HG03135 (cell line): Measurements from ENCODE around the gene COMT.

Experiments used
- ATAC-seq: cut with Tn5 transposase; IDR thresholded peaks from one replicate; pipeline ENCODE4 v1.9.1; 2021; ENCODE audit warnings: mild to moderate bottlenecking, moderate library complexity; ENCODE audit not compliant: unreplicated experiment

COMT gene

DNA sequence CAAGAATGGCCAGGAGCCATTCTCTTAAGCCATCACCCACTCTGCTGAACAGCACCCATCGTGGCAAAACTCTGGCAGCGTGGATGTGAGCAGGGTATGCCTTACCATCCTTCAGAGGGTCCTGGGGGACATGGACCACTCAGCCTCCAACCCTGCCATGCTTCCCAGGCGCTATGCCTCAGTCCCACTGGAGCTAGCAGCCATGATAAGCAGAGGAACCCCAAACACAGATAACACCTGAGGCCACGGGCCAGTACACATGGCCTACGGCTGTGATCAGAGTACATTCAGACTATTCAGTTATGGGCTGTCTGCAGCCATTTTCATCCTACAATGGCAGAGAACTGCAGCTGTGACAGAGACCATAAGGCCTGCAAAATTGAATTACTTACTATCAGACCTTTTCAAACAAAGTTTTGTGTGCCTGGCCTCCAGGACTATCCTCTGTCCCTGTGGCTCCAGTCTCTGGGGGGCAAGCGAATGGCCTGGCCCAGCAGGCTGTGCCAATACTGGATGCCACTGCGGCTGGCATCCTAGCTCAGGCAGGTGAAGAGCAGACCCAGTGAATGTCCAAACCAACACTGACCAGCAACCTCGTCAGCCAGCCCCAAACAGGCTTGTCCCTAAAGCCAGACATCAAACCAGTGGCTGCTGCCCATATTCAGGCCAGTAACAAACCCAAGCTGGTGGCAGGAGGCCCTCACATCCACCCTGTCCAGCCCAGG is 68.2 kb downstream of the COMT start:
- ATAC-seq, result no peak

DNA sequence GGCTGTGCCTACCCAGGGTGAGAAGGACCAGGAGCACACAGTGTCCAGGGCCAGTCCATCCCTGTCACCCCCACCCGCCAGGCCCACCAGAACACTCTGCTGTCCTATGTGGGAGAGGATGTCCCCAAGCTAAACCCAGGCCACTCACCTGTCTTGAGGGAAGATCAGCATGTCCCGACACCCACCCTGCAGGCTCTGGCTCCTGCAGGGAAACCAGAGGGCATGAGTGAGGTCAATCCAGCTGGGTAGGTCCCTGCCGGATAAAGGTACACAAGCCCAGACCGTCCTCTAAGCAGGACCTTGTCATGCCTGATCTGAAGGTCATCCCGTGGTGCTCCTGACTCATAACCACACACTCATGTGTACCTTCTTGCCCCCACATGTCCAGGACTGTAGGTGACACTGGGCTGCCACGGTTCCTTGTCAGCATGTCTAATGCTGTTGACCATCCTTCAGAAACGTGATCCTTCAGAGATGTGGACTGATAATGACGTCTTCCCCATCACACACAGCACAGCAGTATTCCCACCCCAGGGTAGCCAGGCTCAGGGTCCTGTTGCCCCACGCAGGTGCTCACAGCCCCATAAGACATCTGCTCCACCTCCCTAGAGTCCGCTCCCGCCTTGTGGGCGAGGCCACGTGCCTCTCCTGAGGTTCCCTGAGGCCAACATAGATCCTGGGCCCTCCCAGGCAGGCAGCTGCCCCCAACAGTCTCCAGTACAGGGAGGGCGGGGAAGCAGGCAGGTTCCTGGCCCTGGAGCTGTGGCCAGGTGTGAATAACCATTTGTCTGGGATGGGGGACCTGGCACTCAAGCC is 68.9 kb downstream of the COMT start:
- no peak for ATAC-seq

DNA sequence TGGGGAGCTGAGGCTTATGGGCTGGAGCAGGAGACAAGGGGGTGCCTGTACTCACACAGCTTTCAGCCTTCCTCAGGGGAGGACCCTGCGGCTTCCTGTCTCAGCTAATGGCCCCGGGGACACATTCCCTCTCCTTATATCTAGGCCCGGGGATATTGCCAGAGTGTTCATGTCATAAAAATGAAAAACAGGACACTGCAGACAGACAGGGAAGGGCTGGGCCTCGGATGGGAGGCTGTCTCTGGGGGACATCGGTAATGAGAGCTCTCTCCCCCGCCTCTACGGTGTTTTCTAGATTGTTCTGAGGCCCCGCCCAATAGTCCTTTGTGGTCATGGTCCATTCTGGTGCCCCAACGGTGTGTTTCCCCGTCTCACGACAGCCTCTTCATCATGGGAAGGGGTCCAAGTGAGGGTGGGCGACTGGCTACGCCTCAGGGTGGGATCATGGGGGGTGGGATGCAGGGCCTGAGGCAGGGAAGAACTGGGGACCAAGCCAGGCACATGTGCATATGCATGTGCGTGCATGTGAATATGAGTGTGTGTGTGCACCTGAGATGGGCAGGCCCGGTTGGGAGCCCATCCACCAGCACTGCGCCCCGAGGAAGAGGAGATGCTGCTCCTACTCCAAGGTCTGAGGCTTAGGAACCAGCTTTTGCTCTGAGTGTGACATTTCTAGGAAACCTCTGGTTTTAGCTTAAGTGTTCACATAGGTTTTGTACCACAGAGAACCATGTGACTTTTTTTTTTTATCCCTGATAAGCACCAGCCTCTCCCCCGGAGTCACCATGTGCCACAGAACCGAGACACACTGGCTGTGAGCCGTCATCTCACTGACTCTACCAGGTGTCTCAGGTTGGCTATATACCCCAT is 69.8 kb downstream of the COMT start:
- ATAC-seq, result no peak

DNA sequence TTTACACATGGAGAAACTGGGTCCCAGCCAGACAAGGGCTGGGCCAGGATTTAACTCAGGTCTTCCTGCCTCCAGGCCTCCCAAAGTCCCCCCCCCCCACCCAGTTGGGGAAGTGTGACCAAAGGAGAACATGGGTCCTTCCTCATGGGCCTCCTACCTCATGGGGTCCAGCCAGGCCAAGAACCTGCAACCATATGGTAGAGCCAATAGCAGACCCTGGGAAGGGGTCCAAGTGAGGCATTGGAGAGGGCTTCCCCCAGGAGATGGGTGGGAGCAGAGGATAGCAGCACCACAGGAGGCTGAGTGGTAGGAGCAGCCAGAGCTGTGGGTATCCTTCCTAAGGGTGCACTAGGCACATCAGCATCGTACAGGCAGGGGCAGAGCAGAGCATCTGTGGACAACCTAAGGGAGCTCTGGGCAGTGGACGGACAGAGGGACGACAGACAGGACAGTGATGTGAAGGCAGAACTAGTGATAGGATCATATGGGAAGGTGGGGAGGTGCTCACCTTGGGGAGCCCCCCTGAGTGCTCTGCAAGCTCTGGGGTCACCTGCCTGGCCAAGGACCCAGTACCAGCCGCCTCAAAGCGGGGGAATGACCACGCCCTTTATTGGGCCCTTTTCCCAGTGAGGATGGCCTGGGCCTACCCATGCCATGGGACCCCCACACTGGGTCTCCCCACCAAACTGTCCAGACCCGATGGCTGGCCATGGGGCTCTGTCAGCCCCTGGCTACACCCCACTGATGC is 70.6 kb downstream of the COMT start:
- no peak for ATAC-seq

DNA sequence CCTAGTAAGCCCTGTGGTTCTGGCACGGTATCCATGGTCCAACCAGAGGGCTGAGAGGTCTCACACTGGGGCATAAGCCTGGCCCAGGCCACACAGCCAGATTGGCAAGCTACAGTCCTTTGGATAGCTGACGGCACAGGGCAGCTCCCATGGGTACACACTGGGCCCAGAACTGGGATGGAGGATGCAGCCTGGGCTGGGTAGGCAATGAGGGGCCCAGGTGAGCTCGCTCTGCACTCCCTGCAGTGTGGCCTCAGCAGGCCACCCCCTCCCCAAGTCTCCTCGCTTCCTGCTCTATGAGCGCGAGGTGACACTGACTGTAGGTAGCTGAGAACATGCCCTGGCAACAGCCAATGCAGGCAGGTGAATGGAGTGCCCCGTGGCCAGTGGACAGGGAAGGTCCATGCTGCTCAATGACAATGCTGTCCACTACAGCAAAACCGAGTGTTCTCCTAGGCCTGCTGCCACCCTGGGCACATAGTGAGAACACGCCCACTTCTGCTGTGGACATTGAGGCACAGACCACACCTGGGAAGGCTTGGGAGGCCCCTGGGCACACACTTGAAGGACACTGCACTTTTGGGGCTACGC is 71.3 kb downstream of the COMT start:
- no peak for ATAC-seq

DNA sequence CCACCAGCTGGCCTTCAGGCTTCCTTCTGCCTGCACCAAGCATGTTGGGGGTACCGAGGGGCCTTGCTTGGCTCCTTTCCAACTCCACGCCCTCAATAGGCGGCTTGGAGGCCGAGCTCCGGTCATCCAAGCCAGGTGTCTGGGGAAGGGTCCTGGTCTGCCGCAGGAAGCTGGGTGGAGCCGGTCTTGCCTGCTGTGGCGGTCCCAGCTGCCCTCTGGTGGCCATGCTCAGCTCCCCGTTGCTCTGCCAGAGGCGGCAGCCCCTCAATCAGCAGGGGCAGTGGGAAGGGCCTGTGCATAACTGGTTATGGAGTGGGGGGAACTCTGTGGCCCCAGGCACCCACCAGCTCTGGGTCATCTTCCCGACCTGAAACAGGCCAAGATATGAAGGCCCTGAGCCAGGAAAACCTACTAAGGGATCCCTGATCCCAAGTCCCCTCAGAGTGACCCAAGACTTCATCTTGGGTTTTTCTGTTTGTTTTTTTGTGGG is 71.9 kb downstream of the COMT start:
- ATAC-seq, result no peak

DNA sequence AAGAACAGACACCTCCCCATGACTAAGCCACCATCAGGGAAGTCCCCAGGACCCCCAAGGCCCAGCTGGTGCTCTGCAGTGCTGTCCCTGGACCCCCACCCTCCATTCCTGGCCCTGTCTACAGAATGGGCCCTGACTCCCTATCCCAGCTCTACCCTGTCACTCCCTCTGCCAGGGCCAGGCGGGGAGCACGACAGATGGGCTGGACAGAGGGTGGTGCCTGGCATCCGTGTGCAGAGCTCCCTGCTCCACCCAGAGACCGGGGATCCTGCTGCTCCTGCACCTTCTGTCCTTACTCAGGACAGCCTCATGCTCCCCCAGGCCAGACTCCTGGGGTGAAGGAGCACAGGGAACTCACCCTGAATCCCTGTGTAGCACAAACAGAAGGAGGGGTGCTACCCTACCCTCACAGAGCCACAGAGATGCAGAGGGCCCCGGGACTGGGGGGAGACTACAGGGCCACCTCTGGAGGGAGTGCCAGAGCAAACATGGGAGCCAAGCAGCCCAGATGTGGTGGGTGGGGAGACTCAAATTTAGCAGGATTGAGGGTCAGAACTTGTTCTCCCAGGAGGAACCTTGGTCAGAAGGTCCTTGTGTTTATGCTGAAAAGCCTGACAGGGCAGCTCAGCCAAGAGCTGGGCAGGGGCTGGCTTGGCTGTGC is 73.1 kb downstream of the COMT start:
- no peak for ATAC-seq

DNA sequence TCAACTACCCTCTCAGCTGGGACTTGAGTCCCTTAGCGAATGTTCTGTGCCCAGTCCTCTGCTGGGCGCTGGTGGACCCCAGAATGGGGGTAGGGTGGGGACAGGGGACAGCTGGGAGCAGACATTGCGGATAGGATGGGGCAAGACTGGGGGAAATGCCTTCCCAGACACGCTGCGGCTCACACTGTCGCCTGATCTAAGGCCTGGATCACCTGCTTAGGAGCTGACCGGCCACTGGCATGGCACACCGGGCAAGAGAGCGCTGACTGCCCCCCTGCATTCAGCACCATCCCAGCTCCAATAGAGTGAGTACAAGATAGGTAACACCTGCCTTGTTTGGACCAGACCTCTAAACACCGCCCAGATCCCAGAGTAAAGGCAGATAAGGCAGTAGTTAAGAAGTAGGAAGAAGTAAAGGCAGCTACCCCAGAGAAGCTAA is 73.6 kb downstream of the COMT start:
- no peak for ATAC-seq

DNA sequence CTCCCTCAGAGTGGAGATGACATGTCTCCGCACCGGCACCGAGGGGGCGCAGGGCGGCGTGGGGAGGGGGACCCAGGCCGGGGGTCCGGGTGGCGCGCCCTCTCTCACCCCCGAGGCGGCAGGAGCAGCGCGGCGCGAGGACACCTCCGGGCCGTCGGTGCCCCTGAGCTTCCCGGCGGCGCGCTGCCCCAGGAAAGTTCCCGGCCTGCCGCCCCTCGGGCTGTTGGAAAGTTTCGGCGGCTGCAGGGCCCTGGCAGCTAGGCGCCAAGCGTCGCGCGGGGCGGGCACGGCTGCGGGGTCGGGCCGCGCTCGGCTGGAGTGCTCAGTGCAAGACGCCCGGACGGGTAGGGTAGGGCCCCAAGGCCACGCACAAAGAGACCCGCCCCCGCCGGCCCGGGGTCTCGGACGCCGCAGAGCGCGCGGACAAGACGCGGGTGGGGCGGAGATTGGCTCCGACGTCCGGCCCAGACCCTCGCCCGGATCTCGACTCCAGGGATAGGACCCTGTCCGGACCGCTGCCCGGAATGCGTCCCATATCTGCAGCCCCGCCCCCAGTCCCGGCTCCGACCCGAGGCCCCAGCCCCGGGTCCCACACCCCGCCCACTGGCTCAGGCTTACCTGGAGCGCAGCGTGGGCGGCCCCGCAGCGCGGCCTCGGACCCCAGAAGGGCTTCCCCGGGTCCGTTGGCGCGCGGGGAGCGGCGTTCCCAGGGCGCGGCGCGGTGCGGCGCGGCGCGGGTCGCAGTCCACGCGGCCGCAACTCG is 74.6 kb downstream of the COMT start:
- ATAC-seq, result no peak

DNA sequence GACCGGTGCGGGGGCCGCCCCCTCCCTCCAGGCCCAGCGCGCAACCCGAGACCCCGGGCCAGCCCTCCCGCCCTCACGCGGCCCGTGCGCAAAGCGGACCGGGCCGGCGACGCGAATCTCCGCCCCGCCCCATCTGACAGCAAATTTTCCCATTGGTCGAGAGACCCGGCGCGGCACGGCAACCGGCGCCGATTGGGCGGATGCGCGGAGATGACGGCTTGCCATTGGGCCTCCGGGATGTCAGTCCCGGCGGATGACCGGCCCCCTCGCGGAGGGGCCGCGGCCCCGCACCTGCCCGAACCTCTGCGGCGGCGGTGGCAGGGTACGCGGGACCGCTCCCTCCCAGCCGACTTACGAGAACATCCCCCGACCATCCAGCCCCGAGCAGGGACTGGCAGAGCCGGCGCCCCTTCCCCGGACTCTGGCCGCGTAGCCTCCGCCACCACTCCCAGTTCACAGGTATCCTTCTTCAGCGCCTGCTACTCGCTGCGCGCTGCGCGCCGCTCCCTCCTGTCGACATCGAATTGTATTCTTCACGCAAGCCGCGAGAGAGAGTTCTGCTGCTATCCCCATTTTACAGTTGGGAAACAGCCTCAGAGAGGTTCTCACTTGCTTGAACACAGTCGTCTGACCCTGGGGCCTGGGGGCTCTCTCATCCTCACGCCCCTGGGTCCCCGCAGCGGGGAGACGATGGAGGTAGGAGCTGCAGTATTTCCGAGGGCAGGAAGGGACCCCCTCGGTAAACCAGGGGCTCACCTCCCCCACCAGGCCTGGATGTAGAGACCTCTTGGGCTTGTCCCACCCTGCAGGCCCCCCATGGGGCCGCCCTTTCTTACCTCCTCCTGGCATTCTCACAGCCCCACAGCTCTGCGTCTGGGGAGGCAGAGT is 75.4 kb downstream of the COMT start, which contains the start of gene ARVCF:
TSS of gene ARVCF (minus strand) at position 90 of the 888 bp plus-strand sequence. CDS start 26,029 bp downstream, outside the sequence.
- ATAC-seq, result peak; percentile 51

DNA sequence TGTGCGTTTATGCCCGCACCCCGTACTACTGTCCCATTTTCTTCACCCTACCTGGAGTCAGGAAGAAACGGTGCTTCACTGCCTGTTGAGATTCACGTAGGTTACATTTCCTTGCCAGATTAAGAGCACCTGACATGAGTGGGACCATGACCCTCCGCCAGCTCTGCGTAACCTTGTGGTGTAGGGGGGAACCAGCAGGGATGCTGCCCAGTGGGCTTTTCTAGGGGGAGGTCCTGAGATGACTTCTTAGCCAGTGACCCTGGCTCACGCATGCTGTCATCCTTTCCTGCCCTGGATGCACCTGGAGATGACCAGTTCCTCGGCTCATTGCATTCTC is 76.0 kb downstream of the COMT start:
- no peak for ATAC-seq

DNA sequence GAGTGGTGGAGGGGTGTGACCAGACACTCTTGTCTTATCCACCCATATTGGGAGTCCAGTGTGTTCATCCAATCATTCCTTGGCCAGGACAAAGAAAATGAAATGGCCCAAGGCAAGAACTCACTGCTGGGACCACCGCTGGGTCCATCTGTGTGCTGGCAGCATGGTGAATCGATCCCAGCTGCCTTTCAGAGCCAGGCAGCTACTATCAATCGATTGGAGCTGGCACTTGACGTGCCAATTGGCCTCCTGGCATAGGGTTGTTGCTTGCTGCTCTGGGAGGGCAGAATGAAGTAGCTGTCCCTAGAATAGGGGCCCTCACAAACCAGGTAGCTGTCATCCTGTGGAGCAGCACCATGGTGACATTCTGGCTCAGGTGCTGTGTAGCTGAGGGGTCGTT is 76.4 kb downstream of the COMT start:
- no peak for ATAC-seq
